GM18505 (cell line): ENCODE data around the gene ZNF500.
"Not testable (repeated sequence)": the region's sequence is repeated elsewhere in the genome, so short reads cannot be mapped to it uniquely, and the experiment has no call there.

Source experiments
- ATAC-seq: cut with Tn5 transposase; IDR thresholded peaks from one replicate; pipeline ENCODE4 v1.9.1; 2021; ENCODE audit not compliant: unreplicated experiment
- POLR2A ChIP-seq: IDR thresholded peaks from 4 replicates; pipeline ENCODE4 v1.6.1; 2011; ENCODE audit warnings: borderline replicate concordance; ENCODE audit not compliant: insufficient read depth, insufficient read length; ENCODE audit errors: extremely low read depth

ZNF500 gene

GRCh38 chr16:4787627-4788482 lies 20.9 kb upstream of the ZNF500 start, which contains the start of gene SEPTIN12:
SEPTIN12 (minus strand) TSS chr16:4788345; CDS start chr16:4787645, 700 bp downstream.
- ATAC-seq = no peak
- TF ChIP-seq POLR2A = no peak

DNA sequence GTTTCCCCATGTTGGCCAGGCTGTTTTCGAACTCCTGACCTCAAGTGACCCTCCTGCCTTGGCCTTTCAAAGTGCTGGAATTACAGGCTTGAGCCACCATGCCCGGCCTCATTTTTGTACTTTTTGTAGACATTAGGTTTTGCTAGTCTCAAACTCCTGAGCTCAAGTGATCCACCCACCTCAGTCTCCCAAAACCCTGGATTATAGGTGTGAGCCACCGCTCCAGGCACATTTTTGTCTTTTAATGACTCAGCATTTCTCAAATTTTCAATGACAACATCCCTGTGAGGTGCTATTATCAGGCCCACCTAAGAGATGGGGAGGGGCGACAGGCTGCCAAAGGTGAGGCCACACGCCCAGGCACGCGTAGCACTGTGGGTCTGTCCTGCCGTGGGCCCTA lies 20.1 kb upstream of the ZNF500 start:
- no peak for TF ChIP-seq POLR2A

GRCh38 chr16:4785758-4786433 lies 18.9 kb upstream of the ZNF500 start:
- no peak for TF ChIP-seq POLR2A
- ATAC-seq = no peak

More for the DNA sequence above, 20.1 kb upstream of the ZNF500 start:
- ATAC-seq = no peak

DNA sequence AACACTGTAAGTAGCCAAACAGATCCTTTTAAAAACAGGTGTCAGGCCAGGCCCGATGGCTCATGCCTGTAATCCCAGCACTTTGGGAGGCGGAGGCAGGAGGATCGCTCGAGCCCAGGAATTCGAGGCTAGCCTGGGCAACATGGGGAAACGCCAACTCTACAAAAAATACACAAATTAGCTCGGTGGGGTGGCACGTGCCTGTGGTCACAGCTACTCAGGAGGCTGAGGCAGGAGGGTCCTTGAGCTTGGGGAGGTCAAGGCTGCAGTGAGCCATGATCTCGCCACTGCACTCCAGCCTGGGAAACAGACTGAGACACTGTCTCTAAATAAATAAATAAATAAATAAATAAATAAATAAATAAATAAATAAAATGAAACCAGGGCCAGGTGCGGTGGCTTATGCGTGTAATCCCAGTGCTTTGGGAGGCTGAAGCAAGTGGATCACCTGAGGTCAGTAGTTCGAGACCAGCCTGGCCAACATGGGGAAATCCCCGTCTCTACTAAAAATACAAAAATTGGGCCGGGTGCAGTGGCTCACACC lies 17.6 kb upstream of the ZNF500 start:
- not testable (repeated sequence) for ATAC-seq

DNA sequence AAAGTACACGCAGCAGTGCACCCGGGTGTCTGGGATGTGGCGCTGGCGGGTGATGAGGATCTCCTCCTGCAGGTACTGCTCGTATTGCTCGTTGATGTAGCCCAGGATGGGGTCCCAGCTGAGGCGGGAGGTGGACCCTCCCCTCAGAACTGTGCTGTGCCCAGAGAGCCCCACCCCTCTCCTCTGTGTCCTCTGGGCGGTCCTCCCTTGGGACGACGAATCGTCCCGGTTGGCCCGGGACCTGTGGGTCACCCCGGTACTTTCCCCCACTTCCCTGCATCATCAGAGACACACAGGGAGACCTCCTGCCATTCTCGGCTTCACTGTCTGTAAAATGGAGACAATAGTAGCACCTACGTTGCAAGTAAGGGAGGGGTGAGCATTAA lies 17.0 kb upstream of the ZNF500 start:
- TF ChIP-seq POLR2A = no peak
- no peak for ATAC-seq

- ATAC-seq = no peak
Observed at GRCh38 chr16:4783251-4783950, 16.4 kb upstream of the ZNF500 start.

GRCh38 chr16:4780235-4780634 lies 13.3 kb upstream of the ZNF500 start:
- ATAC-seq = no peak
- TF ChIP-seq POLR2A = no peak

More at GRCh38 chr16:4783251-4783950, 16.4 kb upstream of the ZNF500 start:
- no peak for TF ChIP-seq POLR2A

- no peak for ATAC-seq
Observed at GRCh38 chr16:4778050-4778392, 11.1 kb upstream of the ZNF500 start.

DNA sequence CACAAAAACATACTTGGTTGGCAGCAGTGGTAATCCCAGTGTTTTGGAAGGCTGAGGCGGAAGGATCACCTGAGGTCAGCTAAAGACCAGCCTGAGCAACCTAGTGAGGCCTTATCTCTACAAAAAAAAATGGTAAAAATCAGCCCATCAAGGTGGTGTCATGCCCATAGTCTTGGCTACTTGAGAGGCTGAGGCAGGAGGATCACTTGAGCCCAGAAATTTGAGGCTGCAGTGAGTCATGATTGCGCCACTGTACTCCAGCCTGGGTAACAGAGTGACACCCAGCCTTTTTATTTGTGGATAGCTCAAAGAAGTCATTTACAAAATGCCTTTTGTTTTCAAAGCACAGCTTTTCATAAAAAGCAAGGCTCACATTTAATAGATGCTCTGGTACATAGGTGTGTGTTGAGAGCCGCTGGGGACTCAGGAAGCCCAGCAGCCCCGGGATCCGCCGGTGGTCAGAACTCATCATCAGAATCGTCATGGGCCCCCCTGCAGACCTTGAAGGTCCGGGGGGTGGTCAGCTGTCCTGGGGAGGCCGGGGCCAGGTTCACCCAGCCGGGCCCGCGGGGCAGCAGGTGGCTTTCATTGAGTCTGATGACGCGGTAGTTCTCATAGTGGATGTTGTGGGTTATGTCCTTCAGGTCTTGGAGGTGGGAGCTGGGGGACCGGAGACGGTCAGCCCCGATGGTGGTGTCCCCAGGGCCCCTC lies 10.5 kb upstream of the ZNF500 start:
- ATAC-seq = no peak
- TF ChIP-seq POLR2A = no peak

More at GRCh38 chr16:4778050-4778392, 11.1 kb upstream of the ZNF500 start:
- no peak for TF ChIP-seq POLR2A

GRCh38 chr16:4776141-4776705 lies 9.3 kb upstream of the ZNF500 start:
- no peak for TF ChIP-seq POLR2A
- no peak for ATAC-seq

- TF ChIP-seq POLR2A = no peak
- ATAC-seq = no peak
Observed at GRCh38 chr16:4775005-4775404, 8.0 kb upstream of the ZNF500 start.

GRCh38 chr16:4772351-4772750 lies 5.4 kb upstream of the ZNF500 start:
- TF ChIP-seq POLR2A = no peak
- ATAC-seq = no peak
